Nephron progenitor cell (in vitro differentiated cells): Measurements from ENCODE around the gene TIAM2.

Experiments used
- DNase-seq: peaks from one replicate; pipeline ENCODE4 v3.0.0; 2021
- H3K27ac Mint-ChIP-seq: 2 replicates; pipeline ENCODE4 v1.8.0; 2021; ENCODE audit warnings: mild to moderate bottlenecking, moderate library complexity, mixed read lengths
- H3K27me3 Mint-ChIP-seq: 2 replicates; pipeline ENCODE4 v1.8.0; 2021; ENCODE audit warnings: mild to moderate bottlenecking, low read depth, mixed read lengths; ENCODE audit not compliant: poor library complexity
- H3K36me3 Mint-ChIP-seq: 2 replicates; pipeline ENCODE4 v1.8.0; 2021; ENCODE audit warnings: low read depth, mixed read lengths
- H3K4me1 Mint-ChIP-seq: 2 replicates; pipeline ENCODE4 v1.8.0; 2021; ENCODE audit warnings: mixed read lengths
- H3K4me3 Mint-ChIP-seq: 2 replicates; pipeline ENCODE4 v1.8.0; 2021; ENCODE audit warnings: mild to moderate bottlenecking, moderate library complexity, mixed read lengths
- H3K9me3 Mint-ChIP-seq: 2 replicates; pipeline ENCODE4 v1.8.0; 2021; ENCODE audit warnings: mild to moderate bottlenecking, moderate library complexity, mixed read lengths
- CTCF ChIP-seq: fragments of 200-600 bp; sonication (generic); IDR thresholded peaks from 2 replicates; pipeline ENCODE4 v1.5.0; 2021; ENCODE audit warnings: antibody characterized with exemption

The TIAM2 gene

GRCh38 chr6:155234167-155234566 is 239.1 kb downstream of the TIAM2 start:
- no peak for TF ChIP-seq CTCF

GRCh38 chr6:155234687-155235086 is 239.6 kb downstream of the TIAM2 start:
- H3K4me1 Mint-ChIP-seq = peaks cover 4% of the 10 kb centered on the region
- H3K9me3 Mint-ChIP-seq = peaks cover 44% of the 10 kb centered on the region
- H3K36me3 Mint-ChIP-seq = peaks cover 36% of the 10 kb centered on the region
- H3K27me3 Mint-ChIP-seq = peaks cover 4% of the 10 kb centered on the region
- H3K4me3 Mint-ChIP-seq = no peak overlapping the region
- no peak for TF ChIP-seq CTCF
- no peak for DNase-seq
- peak overlapping the region; percentile 68 for H3K27ac Mint-ChIP-seq

More at GRCh38 chr6:155234167-155234566, 239.1 kb downstream of the TIAM2 start:
- peaks cover 4% of the 10 kb centered on the region for H3K4me1 Mint-ChIP-seq
- H3K9me3 Mint-ChIP-seq = peaks cover 43% of the 10 kb centered on the region
- no peak for DNase-seq
- peaks cover 37% of the 10 kb centered on the region for H3K36me3 Mint-ChIP-seq
- peaks cover 4% of the 10 kb centered on the region for H3K27me3 Mint-ChIP-seq
- no peak overlapping the region for H3K4me3 Mint-ChIP-seq
- no peak overlapping the region for H3K27ac Mint-ChIP-seq

GRCh38 chr6:155235087-155235486 is 240.0 kb downstream of the TIAM2 start:
- H3K27me3 Mint-ChIP-seq = peaks cover 4% of the 10 kb centered on the region
- peaks cover 36% of the 10 kb centered on the region for H3K36me3 Mint-ChIP-seq
- peaks cover 44% of the 10 kb centered on the region for H3K9me3 Mint-ChIP-seq
- H3K27ac Mint-ChIP-seq = peak overlapping the region; percentile 68
- no peak for DNase-seq
- no peak overlapping the region for H3K4me3 Mint-ChIP-seq
- TF ChIP-seq CTCF = no peak
- H3K4me1 Mint-ChIP-seq = peaks cover 4% of the 10 kb centered on the region

GRCh38 chr6:155237613-155238012 is 242.5 kb downstream of the TIAM2 start:
- Mint-ChIP-seq H3K27ac (no peak overlapping the region), H3K9me3 (peaks cover 59% of the 10 kb centered on the region), H3K4me1 (peaks cover 14% of the 10 kb centered on the region), H3K36me3 (peaks cover 49% of the 10 kb centered on the region), H3K27me3 (peaks cover 9% of the 10 kb centered on the region), H3K4me3 (no peak overlapping the region)
- TF ChIP-seq CTCF = no peak
- no peak for DNase-seq

GRCh38 chr6:155240905-155241600 is 245.9 kb downstream of the TIAM2 start:
- Mint-ChIP-seq H3K27ac (peak overlapping the region; percentile 79), H3K4me1 (peaks cover 10% of the 10 kb centered on the region), H3K27me3 (peaks cover 9% of the 10 kb centered on the region), H3K4me3 (no peak overlapping the region), H3K9me3 (peaks cover 57% of the 10 kb centered on the region), H3K36me3 (peaks cover 61% of the 10 kb centered on the region)
- no peak for DNase-seq
- no peak for TF ChIP-seq CTCF

- Mint-ChIP-seq H3K4me3 (no peak overlapping the region), H3K4me1 (peaks cover 10% of the 10 kb centered on the region), H3K27ac (no peak overlapping the region), H3K36me3 (peaks cover 63% of the 10 kb centered on the region), H3K9me3 (peaks cover 49% of the 10 kb centered on the region), H3K27me3 (peaks cover 9% of the 10 kb centered on the region)
- no peak for DNase-seq
- TF ChIP-seq CTCF = no peak
Measured at GRCh38 chr6:155241966-155242365, 246.9 kb downstream of the TIAM2 start.
